ENCODE measurements around the gene RNFT2.

GRCh38 chr12:116880213-116880816, 142.2 kb downstream of the RNFT2 start:
- TF ChIP-seq CTCF (IDR thresholded peaks at IDR 0.05; ENCODE audit: low read depth, low read length, poor library complexity, severe bottlenecking) (no peak), EZH2phosphoT487 (IDR thresholded peaks at IDR 0.05; ENCODE audit: borderline replicate concordance, low read length) (no peak)

Measured in DOHH2 (cell line).